CD4-positive, alpha-beta T cell (primary cell): ENCODE measurements around the gene TMEM107. TPM values are rescaled to one million over a fixed set of nuclear protein-coding genes. Genes with fewer than 3 reads are reported as not detected.

ENCODE experiments used
- ATAC-seq: fragments of 200-7000 bp; cut with Tn5 transposase; one replicate; pipeline ENCODE4 v1.10.0; 2022; ENCODE audit warnings: mild to moderate bottlenecking; ENCODE audit not compliant: poor library complexity
- CTCF ChIA-PET: fragments of 350-600 bp; sonication (Branson Sonifier 250); formaldehyde crosslinking; loops from one replicate; lab custom pipeline; 2021; ENCODE audit warnings: antibody characterized with exemption, inconsistent platforms; lab: Charles Lee
- POLR2A ChIA-PET: fragments of 350-600 bp; sonication (Branson Sonifier 250); formaldehyde crosslinking; loops from one replicate; lab custom pipeline; 2021; ENCODE audit warnings: antibody characterized with exemption, inconsistent platforms; lab: Charles Lee
- DNase-seq, 14 experiments: peaks; one replicate each; pipeline ENCODE4 v3.0.0-alpha.2; 2013 to 2020; ENCODE audit warnings: mixed read lengths in 2 of 14
- H3K27ac ChIP-seq, 2 donors: one replicate each; pipeline versions ENCODE4 v1.5.1 to v1.7.0; 2013; ENCODE audit warnings: low read length in 2 of 2, low read depth in 1 of 2, mild to moderate bottlenecking in 1 of 2
- H3K27me3 ChIP-seq, 2 experiments: 1 replicate in 1 of 2; 2 replicates in 1 of 2; pipeline versions ENCODE4 v1.6.1 to v1.7.0; 2013; ENCODE audit warnings: low read length in 2 of 2, control low read depth in 1 of 2, mild to moderate bottlenecking in 1 of 2, moderate library complexity in 1 of 2; ENCODE audit not compliant: insufficient read depth in 2 of 2, control insufficient read depth in 1 of 2
- H3K36me3 ChIP-seq: one replicate; pipeline ENCODE4 v1.6.1; 2013; ENCODE audit warnings: low read length, control low read depth; ENCODE audit not compliant: insufficient read depth
- H3K4me1 ChIP-seq: one replicate; pipeline ENCODE4 v1.6.1; 2013; ENCODE audit warnings: low read length, control low read depth; ENCODE audit not compliant: insufficient read depth
- H3K4me3 ChIP-seq: one replicate; pipeline ENCODE4 v1.5.1; 2013; ENCODE audit warnings: mild to moderate bottlenecking, low read length, moderate library complexity
- H3K9me3 ChIP-seq, 2 experiments: 1 replicate in 1 of 2; 2 replicates in 1 of 2; pipeline versions ENCODE4 v1.6.1 to v1.7.0; 2013; ENCODE audit warnings: low read length in 2 of 2, mild to moderate bottlenecking in 2 of 2, control low read depth in 1 of 2, moderate library complexity in 1 of 2; ENCODE audit not compliant: control insufficient read depth in 1 of 2, insufficient read depth in 1 of 2
- H3K27ac Mint-ChIP-seq: one replicate; pipeline ENCODE4 v1.8.0; 2020; ENCODE audit warnings: mixed read lengths
- H3K27me3 Mint-ChIP-seq: one replicate; pipeline ENCODE4 v1.8.0; 2021; ENCODE audit warnings: mixed read lengths
- H3K36me3 Mint-ChIP-seq: one replicate; pipeline ENCODE4 v1.8.0; 2021; ENCODE audit warnings: low read depth, mixed read lengths
- H3K4me1 Mint-ChIP-seq: one replicate; pipeline ENCODE4 v1.8.0; 2021; ENCODE audit warnings: low read depth, mixed read lengths
- H3K4me3 Mint-ChIP-seq: one replicate; pipeline ENCODE4 v1.8.0; 2020; ENCODE audit warnings: mild to moderate bottlenecking, mixed read lengths
- H3K9me3 Mint-ChIP-seq: one replicate; pipeline ENCODE4 v1.8.0; 2020; ENCODE audit warnings: mixed read lengths
- intact Hi-C, 2 experiments: fragments of 100-400 bp; cut with DNase I in 1 of 2; cut with micrococcal nuclease in 1 of 2; formaldehyde crosslinking; loops; one replicate each; pipeline versions ENCODE4 v1.15.1 to v1.9.0; 2023 to 2025; cut with DNase I, micrococcal nuclease
- total RNA-seq, 174 experiments: library from RNA in 2 of 174; stranded (reverse) in 2 of 174; gene quantifications; one replicate each; pipeline ENCODE4 v1.2.3 and lab custom pipeline; 2021 to 2026
- TF ChIP-seq, protein P1 (sequence below): fragments of 200-600 bp; IDR thresholded peaks from one replicate; pipeline ENCODE4 v1.8.0; 2022; ENCODE audit warnings: antibody characterized with exemption, mild to moderate bottlenecking

TMEM107 gene
- total RNA-seq, 2 experiments from 2014 or later, result 12.2 to 12.9 TPM

DNA sequence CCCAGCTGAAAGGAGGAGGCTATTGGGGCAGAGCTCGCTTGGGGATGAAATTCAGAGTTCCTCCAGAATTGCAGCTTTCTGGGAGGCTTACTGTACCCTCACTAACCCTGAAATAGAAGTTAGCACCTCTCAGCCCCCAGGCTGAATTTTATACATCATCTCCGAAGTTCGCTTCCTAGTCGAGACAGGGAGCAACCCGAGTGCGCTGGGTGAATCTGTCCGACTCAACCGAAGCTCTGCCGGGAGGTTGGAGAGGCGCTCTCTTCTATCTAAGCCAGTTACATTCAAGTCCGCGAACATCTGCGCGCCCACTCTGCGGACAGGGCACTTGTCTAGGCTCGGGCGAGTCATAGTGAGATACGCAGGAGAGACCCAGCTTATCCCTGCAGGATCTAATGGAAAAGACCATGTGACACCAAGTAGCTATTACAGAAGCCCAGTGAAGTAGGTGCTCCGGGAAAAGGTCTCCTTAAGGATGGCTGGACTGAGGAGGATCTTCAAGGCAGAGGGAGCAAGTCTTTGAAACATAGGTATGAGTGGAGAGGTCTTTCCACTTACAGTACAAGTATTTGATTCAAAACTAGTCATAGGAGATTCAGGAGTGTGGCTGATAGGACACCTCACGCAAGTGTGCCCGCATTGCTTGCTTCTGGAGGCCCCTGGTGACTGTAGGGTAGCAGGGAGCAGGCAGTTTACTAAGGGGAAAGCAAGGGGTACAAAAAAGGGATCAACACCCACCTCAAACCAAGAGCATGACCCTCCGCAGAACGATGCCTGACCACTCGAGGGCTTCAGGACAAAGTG lies 51.6 kb downstream of the TMEM107 start:
- ATAC-seq (no peak), DNase-seq (peak in 3 of 14 experiments; percentile 40 to 54 (median 54))
- Histone ChIP-seq H3K27me3 (peaks cover 27 to 28% of the 10 kb centered on the region in 2 experiments), H3K4me1 (peaks cover 70% of the 10 kb centered on the region), H3K4me3 (peak overlapping the region; percentile 69), H3K9me3 (peaks cover 0 to 9% of the 10 kb centered on the region in 2 experiments), H3K36me3 (no peaks in the 10 kb centered on the region), H3K27ac (no peak overlapping the region)
- H3K4me3 Mint-ChIP-seq, result peak overlapping the region; percentile 91
- H3K9me3 Mint-ChIP-seq, result peaks cover 1% of the 10 kb centered on the region
- TF ChIP-seq, protein P1, sequence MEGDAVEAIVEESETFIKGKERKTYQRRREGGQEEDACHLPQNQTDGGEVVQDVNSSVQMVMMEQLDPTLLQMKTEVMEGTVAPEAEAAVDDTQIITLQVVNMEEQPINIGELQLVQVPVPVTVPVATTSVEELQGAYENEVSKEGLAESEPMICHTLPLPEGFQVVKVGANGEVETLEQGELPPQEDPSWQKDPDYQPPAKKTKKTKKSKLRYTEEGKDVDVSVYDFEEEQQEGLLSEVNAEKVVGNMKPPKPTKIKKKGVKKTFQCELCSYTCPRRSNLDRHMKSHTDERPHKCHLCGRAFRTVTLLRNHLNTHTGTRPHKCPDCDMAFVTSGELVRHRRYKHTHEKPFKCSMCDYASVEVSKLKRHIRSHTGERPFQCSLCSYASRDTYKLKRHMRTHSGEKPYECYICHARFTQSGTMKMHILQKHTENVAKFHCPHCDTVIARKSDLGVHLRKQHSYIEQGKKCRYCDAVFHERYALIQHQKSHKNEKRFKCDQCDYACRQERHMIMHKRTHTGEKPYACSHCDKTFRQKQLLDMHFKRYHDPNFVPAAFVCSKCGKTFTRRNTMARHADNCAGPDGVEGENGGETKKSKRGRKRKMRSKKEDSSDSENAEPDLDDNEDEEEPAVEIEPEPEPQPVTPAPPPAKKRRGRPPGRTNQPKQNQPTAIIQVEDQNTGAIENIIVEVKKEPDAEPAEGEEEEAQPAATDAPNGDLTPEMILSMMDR, result no peak
- H3K36me3 Mint-ChIP-seq, result peaks cover 49% of the 10 kb centered on the region
- H3K27ac Mint-ChIP-seq, result peak overlapping the region; percentile 83
- ChIA-PET CTCF (interaction anchor here (0.9 to 2.0 kb wide), 4 partner anchors 14 to 51 kb away, joined by 3 to 12 read pairs (median 4); no protein-coding TSS in a partner anchor), POLR2A (interaction anchor here (0.8 to 9.8 kb wide), 11 partner anchors 11 to 438 kb away, joined by 3 to 161 read pairs (median 8); partner anchors contain the start of genes BORCS6, CTC1 and TP53)
- H3K27me3 Mint-ChIP-seq, result peaks cover 49% of the 10 kb centered on the region
- intact Hi-C loops, result loop anchor here (2.0 to 5.0 kb wide), 5 partner anchors 14 to 173 kb away; partner anchors contain the start of genes CTC1 (in 1 of the 2), PFAS (in 1 of the 2), SLC25A35 (in 1 of the 2) and VAMP2 (in 1 of the 2)
- H3K4me1 Mint-ChIP-seq, result peaks cover 65% of the 10 kb centered on the region

DNA sequence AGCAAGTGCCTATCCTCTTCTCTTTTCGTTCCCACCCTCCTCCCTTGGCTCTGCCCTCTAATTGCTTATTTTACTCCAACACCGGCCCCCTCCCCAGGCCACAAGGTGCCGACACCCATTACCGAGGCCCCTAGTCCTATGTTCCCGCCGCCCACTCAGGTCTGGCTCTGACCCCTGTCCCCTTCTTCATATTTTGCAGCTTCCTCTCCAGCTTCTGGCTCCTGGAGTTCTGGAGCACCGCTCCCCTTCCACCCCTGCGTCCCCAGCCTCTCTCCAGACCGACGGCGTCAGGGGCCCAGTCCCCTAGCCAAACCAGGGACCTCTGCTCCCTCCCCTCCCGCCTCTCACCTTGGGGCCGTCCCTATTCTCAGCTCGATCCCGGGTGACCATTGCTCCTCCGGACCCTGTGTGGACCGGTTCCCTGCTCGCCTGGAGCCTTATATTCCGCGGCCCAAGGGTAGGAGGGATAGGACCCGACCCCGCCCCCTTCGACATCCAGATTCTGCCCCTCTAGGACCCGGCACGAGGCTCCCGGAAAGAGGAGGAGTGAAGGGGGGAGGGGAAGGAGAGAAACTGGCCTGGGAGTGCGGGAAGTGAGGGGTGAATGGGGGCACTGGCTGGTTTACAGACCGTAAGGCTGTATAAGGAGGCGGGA lies 52.4 kb downstream of the TMEM107 start, which contains the start of gene HES7:
TSS of gene HES7 (minus strand) at position 412 of the 655 bp plus-strand sequence. CDS start at position 390, 22 bp downstream.
- CTCF ChIA-PET, result interaction anchor here (0.5 to 2.0 kb wide), 5 partner anchors 14 to 50 kb away, joined by 3 to 12 read pairs (median 3); no protein-coding TSS in a partner anchor
- Mint-ChIP-seq H3K4me1 (peaks cover 72% of the 10 kb centered on the region), H3K27ac (peak within 1 kb of the TSS; percentile 83), H3K27me3 (peaks cover 56% of the 10 kb centered on the region), H3K4me3 (peak within 1 kb of the TSS; percentile 91), H3K36me3 (peaks cover 57% of the 10 kb centered on the region), H3K9me3 (peaks cover 2% of the 10 kb centered on the region)
- no peaks in the 10 kb centered on the region for H3K36me3 ChIP-seq
- peak within 1 kb of the TSS; percentile 69 for H3K4me3 ChIP-seq
- TF ChIP-seq, protein P1, result no peak
- DNase-seq, result peak in 1 of 14 experiments; percentile 46
- peaks cover 73% of the 10 kb centered on the region for H3K4me1 ChIP-seq
- H3K9me3 ChIP-seq, result peaks cover 0 to 9% of the 10 kb centered on the region in 2 experiments
- intact Hi-C loops, result loop anchor here (2.0 to 5.0 kb wide), 5 partner anchors 15 to 173 kb away; partner anchors contain the start of genes CTC1 (in 1 of the 2), PFAS (in 1 of the 2), SLC25A35 (in 1 of the 2) and VAMP2 (in 1 of the 2)
- POLR2A ChIA-PET, result interaction anchor here (0.8 to 9.8 kb wide), 12 partner anchors 11 to 438 kb away, joined by 3 to 161 read pairs (median 7); partner anchors contain the start of genes BORCS6, CTC1 and TP53
- H3K27ac ChIP-seq, result no peak within 1 kb of the TSS
- H3K27me3 ChIP-seq, result peaks cover 27 to 28% of the 10 kb centered on the region in 2 experiments
- no peak for ATAC-seq
